Fibroblast of peridontal ligament (primary cell): Measurements from ENCODE around the gene TIGD1.

Experiments used
- DNase-seq: peaks from one replicate; pipeline ENCODE4 v3.0.0-alpha.2; 2010; ENCODE audit errors: extremely low read depth

The TIGD1 gene

DNA sequence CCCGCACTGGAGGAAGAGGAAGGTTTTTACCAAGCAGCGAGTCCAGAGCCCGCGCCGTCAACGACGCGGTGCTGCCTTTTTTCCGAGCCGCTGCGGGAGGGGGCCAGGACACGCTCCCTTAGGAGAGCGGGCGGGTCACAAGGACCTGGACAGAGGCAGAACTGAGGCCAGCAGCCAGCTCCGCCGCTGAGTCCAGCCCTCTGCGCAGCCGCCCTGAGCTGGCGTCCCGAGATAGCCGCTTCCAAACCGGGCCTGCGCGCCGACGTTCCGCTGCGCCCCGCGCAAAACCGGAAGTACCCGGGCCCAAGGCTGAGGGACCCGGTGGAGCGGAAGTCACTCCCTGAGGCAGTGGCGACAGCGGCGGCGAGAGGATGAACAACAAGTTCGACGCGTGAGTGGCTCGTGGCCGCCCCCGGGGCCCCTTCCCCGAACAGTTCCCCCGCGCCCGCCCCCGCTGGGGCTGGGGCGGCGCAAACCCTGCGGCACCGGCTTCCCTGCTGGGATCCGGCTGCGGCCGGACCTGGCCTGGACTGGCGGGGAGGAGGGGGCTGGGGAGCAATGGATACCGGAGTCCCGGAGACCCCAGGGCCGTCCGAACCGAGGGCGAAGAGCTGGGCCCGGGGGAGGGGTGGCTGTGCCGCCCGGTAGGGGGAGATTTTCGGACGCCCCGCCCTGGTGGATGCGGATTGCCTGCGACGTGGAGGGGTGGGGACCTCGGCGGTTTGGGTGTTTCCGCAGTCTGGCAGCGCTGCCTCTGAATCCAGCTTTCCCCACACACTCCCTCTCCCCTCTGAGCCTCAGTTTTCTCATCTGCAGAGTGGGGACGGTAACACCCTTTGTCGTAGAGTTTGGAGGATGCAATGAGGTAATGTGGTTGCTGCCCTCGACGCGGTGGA, at the start of gene TIGD1, which contains the start of gene EIF4E2:
Gene TIGD1 (minus strand): TSS at position 204 of the 896 bp plus-strand sequence. CDS start 675 bp downstream, outside the sequence.
Gene EIF4E2 (plus strand): TSS at position 336 of the 896 bp plus-strand sequence. CDS start 36 bp downstream, at position 372.
- DNase-seq, result peak; percentile 90

DNA sequence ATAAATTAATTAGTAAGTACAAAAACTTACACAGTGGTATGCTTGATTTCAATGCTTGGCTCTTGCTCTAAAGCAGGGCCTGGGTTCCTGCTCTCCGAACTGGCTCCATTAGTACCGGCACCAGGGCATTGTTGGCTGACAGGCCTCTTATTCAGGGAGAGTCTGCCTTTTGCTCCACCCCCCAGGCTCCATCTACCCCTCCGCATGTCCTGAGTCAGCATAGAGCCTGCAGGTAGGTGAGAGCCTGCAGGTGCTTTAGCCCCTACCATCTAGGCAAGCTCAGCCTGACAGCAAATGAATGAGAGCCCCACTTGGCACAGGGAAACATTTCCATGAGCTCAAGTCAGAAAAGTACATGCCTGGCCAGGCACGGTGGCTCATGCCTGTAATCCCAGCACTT, 47.9 kb upstream of the TIGD1 start:
- no peak for DNase-seq

DNA sequence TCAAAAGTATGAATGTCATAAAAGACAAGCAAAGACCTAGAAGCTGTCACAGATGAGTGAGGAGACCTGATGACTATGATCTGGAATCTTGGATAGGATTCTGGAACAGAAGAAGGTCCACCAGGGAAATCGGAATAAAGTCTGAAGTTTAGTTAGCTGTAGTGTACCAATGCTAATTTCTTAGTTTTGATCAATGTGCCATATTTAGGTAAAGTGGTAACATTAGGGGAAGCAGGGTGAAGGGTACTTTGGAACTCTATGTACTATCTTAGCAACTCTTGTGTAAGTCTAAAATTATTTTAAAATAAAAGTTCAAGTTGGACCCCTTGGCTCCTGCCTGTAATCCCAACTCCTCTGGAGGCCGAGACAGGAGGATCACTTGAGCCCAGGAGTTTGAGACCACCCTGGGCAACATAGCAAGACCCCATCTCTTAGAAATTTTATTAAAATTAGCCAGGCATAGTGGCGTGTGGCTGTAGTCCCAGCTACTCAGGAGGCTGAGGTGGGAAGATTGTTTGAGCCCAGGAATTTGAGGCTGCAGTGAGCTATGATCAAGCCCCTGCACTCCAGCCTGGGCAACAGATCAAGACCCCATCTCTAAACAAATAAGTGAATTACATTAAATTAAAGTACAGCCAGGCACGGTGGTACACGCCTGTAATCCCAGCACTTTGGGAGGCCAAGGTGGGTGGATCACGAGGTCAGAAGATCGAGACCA, 47.2 kb upstream of the TIGD1 start:
- no peak for DNase-seq

DNA sequence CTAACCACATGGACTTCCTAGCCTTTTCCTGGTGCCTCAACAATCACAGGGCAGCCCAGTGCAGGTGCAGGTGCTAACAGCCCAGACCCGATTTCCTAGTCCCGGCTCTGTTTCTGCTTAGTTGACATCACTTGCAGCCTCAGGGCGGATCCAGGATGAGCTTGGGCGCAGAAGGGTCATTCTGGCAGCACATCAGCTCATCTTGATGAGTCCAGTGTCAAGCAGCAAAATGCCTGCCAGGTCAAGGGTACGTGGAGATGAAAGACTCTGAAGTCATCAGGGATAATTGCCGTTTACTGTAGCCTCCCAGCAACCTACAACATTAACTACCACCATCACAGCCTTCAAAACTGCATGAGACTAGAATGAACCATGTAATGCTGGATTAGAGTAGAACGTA, 43.6 kb upstream of the TIGD1 start:
- DNase-seq, result no peak

DNA sequence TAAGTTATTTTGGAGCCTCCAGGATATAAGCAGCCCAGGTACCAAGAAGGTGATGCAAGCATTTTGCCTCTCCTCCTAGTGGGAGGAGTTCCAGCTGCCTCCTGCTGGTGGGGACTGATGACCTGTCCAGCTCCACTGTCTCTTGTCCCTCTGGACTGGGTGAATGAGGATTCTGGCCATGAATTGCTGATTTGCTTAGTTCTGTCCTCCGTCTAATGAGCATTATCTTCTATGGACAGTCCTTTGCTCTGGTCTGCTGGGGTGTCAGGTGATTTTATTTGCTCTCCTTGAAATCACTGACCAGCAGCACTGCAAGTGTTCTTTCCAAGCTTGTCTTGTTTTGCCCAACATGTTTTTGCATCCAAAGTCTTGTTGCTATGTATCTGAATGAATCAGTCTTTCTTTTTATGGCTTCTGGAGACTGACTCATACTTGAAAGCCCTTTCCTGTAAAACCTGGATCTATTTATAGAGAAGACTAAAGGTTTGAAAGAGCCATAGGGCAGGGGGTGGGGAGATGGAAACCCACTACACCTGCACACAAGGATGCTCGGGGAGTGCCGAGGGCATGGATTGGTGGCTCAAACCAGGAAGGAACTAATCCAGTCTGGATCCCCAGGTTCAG, 42.5 kb upstream of the TIGD1 start:
- peak; percentile 68 for DNase-seq

DNA sequence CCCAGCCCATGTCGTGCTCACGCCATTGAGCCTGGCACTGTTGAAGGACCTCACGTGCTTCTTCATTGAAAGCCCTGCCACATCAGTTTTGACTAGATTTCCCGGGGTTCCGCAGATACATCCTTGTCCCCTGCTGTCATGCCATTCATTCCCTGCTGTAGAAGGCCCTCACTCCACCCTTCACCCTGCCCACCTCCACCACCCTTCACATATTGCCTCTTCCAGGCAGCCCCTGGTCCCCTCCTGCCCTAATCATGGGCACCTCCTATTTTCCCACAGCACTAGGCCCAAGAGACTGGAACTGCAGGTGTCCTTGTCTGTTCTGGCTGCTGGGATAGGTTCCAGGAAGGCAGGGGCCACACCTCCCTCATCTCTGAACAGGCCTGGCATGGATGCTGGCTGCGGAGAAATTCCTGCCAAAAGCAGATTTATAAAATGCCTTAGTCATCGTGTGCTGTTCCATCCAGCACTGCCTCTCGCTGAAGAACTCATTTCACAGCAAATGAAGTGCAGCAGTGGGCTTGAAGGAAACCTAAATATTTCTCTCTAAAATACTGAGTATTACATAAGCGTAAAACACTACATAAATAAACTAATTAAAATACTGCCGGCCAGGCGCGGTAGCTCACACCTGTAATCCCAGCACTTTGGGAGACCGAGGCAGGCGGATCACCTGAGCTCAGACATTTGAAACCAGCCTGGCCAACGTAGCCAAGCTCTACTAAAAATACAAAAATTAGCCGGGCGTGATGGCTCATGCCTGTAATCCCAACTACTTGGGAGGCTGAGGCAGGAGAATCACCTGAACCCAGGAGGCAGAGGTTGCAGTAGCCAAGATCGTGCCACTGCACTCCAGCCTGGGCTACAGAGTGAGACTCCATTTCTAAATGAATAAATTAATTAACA, 38.6 kb upstream of the TIGD1 start:
- DNase-seq, result peak; percentile 91

DNA sequence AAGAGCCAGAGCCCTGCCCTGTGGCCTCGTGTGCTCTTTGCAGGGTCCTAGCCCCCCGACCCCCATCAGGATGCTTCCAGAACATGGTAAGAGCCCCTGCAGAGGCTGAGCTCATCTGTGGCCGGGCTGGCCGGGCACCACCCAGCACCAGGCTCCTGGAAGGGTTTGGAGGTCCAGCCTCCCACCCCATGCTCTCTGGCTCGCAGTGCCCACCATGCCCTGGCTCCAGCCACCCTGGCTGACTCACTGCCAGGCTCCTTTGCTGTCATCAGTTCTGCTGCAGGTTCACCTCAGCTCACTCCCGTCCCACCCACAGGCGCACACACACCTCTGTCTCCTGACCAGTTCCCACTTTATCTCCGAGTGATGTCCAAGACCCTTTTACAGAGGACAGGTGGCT, 37.7 kb upstream of the TIGD1 start:
- no peak for DNase-seq

DNA sequence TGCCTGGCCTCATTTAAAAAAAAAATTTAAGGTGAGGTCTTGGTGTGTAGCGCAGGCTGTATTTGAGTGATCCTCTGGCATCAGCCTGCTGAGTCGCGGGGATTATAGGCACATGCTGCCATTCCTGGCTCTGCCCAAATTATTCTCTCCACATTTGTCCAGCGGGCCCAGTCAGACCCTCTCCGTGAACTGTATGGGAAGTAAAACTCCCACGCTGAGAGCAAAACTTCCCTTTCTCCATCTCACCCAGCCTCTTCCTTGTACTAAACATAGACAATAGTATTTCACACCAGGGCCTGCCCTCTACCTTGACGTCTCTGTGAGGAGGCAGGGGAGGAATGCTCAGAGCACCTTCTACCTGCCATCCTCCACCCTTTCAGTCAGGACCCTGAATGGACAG, 37.2 kb upstream of the TIGD1 start:
- no peak for DNase-seq

DNA sequence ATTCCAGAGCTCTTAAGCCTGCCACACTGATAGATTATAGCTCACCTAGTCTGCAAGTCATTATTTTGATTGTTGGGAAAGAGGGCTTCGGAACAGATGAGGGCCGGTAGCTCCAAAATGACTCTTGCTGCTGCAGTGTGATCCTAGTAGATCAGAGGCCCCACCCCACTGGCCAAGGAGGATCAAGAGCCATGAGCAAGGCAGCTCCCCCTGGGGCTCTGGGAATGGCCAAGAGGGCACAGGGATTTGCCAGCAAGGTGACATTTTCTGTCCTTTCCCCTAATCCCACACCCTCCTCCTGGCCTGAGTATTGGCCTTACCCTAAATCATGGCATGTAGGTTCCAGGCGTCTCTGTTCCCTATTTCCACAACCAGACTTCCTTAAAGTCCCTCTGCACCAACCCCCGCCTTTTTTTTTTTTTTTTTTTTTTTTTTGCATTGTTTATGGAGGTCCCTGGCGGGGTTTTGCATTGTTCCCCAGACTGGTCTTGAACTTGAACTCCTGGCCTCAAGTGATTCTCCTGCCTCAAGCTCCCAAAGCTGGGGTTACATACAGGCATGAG, 36.7 kb upstream of the TIGD1 start:
- DNase-seq, result no peak

DNA sequence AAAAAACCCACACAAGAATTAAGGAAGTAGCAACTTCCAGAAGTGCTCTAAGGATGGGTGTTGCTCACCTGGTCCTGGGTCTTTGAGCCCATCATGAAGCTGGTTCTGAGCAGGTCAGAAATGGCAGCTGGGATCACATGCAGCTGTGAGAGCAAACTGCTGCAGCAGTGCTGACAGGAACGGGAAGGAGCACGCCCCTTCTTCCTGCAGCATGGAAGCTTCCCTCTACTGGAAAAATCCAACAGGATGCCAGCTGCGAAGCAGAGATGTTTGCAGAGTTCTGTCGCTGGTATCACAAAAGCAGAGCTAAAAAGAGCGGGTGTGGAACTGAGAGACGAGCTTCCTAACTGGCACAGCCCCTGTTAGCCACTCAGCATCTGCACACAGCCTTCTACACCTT, 33.9 kb upstream of the TIGD1 start:
- DNase-seq, result no peak

DNA sequence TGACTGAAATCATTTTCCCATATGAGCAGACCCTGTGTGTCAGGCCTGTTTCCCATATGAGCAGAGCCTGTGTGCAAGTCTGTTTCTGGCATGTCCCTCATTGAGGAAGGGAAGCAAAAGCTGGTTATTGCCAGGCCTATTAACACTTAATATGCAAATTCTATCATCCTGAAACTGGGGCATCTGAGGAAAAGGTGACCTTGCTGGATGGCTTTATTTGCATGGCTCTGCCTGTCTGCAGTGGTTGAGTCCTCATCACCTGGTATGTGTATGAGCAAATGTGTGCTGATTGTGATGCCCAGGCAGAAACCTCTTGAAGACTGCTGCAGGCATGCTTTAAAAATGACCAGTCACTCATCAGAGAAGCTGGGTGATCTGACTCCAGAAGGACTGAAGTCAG, 31.4 kb upstream of the TIGD1 start:
- no peak for DNase-seq

DNA sequence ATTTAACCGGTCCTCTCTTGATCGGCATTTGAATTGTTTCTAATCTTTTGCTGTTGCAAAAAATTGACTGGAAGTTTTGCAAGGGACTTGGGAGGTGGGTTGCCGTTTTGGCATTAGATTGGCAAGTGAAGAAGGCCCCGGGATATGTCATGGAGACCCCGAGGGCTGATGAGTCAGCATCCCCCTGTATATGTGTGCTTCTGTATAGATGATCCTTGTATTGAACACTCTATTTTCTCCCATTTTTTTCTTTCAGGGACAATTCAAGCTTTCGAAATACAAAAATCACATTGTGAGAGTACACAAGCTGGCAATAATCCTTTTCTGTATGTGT, 30.3 kb upstream of the TIGD1 start:
- no peak for DNase-seq

DNA sequence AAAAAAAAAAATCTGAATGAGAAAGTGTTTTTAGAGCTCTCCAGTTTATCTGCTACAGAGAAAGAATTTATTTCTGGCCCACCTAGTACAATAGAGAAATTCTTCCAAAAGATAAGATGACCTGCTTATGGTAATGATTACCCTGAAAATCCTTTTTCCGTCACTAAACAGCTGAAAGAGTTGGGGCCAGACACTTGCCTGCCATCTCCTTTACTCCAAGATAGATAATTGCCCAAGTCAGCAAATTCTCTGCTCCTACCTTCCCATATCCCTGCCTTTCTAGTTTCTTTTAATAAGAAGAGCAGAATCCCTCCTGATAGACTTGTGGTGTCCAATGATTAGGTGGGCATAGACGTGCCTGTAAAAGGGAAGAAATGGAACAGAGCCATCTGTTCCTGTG, 28.3 kb upstream of the TIGD1 start:
- DNase-seq, result no peak

DNA sequence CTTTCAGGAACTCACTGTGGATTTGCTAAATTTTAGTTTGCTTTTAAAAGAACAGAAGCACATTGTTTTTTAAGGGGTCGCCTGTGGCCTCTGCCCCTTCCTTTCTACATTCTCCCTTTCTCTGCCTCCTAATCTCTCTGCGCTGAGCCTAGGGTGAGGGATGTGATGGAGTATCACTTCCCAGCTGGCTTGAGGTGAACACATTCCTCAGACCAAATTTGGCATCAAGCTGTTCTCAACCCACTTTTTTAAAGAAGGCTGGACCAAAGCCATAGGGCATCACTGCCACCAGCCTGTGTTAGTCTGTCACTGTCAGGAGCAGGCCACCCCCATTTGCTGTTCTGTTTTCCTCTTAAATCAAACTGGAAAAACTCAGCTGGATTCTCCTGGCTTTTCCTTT, 27.5 kb upstream of the TIGD1 start:
- no peak for DNase-seq

DNA sequence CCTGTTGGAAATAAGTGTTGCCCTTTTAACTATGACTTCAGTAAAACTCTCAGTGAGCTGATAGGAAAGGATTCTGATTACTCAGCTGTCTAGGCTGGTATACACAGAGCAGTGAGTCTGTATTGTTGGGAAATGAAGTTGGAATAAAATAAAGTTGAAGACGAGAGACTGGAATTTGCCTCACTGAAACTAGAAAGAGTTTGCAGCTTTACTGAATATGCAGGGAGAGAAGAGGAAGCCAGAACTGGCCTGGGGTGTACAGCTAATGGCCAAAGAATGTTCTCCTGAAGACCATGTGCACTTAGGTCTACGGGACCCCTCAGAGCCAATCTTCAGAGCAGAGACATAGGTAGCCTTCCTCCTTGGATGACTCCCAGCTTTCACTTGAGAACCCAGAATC, 26.6 kb upstream of the TIGD1 start:
- DNase-seq, result peak; percentile 43

DNA sequence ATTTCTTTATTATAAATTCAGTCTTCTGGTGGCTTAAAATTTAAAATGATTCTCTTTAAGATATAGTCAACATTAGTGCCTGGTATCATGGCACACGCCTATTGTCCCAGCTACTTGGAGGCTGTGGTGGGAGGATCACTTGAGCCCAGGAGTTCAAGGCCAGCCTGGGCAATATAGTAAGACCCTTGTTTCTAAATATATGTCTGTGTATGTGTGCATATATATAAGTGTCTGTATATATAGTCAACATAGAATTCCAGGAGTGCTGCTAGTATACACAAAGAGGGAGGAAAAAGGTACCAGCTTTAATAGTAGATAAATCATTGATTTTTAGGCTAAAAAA, 25.0 kb upstream of the TIGD1 start:
- no peak for DNase-seq

DNA sequence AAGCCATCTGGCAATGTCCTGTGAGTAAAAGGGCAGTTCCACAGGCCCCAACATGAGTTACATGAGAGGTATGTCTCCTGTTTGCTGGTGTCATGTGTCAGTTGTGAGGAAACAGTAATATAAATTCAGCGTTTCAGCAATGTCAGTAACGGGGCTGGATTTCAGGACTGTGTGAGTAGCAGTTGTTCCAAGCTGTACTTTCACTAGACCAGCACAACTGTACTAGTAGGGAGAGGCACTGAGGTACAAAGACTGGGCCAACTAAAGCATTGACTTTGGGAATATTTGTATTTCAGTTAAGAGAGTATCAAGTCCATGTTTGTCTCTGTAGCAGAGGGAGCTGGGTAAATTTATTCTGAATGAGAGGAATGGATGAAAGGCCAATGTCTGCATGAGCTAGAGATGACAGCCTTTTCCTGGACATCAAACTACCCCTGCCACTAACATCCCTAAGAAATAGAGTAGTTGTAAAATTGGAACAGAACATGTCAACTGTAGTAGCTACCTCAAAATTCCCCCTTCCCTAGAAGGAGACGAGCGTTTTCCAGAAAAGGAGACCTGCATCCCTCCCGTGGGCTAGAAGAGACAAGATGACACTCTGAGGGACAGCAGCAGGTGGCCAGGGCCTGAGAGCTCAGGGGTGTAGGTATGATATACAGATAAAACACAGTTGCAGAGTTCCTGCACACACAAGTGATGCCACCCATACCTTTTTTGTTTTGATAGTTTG, 24.5 kb upstream of the TIGD1 start:
- peak; percentile 67 for DNase-seq

DNA sequence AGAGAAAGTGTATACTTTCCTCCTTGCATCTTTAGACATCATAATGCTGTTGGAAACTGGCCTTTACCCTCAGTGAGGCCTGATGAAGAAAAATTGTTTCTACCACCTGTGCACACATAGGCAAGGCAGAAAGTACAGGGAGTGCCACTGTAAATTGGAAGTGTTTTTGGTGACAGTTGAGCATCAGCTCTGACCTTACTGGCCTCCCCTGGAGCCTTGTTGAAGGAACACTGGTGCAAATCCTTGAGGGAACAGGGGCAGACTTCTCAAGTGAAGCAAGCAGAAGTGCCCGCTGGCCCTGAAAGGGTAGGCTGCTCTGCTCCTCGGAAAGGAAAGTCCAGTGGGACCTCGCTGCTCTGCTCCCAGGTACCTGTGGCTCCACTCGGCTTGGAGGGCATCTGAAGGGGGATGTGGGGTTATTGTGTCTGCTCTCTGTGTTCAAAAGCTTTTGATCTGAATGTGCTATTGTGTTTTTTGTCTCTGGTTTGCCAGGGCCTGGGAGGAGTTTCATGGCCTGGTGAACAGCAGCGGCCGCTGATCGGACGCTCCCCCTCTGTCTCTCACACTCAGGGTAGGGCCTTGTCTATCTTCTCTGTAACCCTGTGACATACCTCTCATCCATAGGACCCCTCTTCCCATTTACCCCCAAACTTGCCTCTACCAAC, 23.5 kb upstream of the TIGD1 start:
- DNase-seq, result no peak

DNA sequence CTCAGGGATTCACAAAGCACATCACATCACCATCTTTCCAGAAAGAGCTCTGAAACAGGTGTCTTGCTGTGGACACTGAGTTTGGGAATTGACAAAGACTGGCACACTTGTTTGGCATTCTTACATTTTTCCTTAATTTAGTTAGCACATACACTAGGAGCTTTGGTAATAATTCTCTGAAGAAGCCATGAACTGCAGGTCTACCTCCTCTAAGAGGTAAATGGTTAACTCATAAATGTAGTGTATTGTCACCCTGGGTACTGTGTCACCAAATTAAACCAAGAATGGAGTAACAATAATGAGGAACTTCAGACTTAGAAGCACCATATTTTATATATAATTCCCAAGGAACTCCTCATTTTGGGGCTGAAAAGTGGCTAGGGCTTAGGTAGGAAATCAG, 22.7 kb upstream of the TIGD1 start:
- no peak for DNase-seq

DNA sequence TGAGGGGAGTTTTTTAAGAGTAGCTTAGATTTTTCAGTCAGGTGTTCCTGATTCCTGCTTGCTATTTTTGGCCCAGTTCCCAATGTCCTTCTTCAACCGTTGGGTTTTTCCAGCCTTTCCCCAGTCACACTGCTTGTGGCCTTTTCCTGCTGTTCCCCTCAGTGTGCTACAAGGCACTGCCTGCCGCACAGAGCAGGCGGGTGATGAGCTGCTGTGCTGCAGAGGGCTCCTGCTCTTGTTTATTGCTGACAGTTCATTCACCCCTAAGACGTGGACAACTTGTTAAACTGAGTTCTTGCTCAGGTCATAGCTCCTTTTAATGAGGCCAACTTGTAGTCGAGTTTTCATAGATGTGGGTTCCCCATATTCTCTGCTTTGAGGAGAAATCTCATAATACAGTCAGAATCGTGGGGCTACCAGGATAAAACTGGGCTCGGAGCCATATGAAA, 20.7 kb upstream of the TIGD1 start:
- no peak for DNase-seq
